ENCODE results near the gene ROBO3. TPM values are rescaled to one million over a fixed set of nuclear protein-coding genes. Genes with fewer than 3 reads are reported as not detected.

The ROBO3 gene
- total and polyA plus RNA-seq, 10 of the 15 experiments (the other 5 are each of a cell fraction or from before 2014, with no cell fraction given): 0.10 to 0.63 (median 0.31) TPM; not detected in 2

- no peak for FAIRE-seq
Measured at GRCh38 chr11:124878759-124879492, 13.7 kb downstream of the ROBO3 start.

More at GRCh38 chr11:124878759-124879492, 13.7 kb downstream of the ROBO3 start:
- POLR2A ChIA-PET: no interaction called here
- H3K4me1 ChIP-seq (ENCODE audit: control insufficient read depth, insufficient read depth, low read length): no peaks in the 10 kb centered on the region
- H3K4me2 ChIP-seq (ENCODE audit: control insufficient read depth, insufficient read depth): no peak overlapping the region
- 53% methylated on average over 11 of the region's 11 CpGs for WGBS (ENCODE audit: insufficient coverage, insufficient replicate concordance, low lambda C conversion rate, missing lambda C conversion rate)
- H4K20me1 ChIP-seq (ENCODE audit: control insufficient read depth, insufficient read depth): no peaks in the 10 kb centered on the region
- H3K27me3 ChIP-seq (replicated peaks in 1 of 2; ENCODE audit: control insufficient read depth in 2 of 2, insufficient read depth in 2 of 2, low read length in 1 of 2): peaks cover 0 to 1% of the 10 kb centered on the region in 2 experiments; a peak in 2 of 4 replicates
- CTCF ChIA-PET: interaction anchor here (1.0 kb wide), 1 partner anchor 10 kb away, joined by 3 read pairs; no protein-coding TSS in a partner anchor
- H3K79me2 ChIP-seq (ENCODE audit: control insufficient read depth, insufficient read depth, low read length): no peaks in the 10 kb centered on the region
- SMC1A ChIA-PET (ENCODE audit: uncharacterized antibody, unreplicated experiment): no interaction called here
- no peak overlapping the region for H2AFZ ChIP-seq (ENCODE audit: control insufficient read depth, low read depth, low read length)
- H3K4me3 ChIP-seq: no peak overlapping the region
- no peak overlapping the region for H3K9ac ChIP-seq (ENCODE audit: control insufficient read depth, insufficient read depth, low read length)
- in situ Hi-C loops (cut with MboI) (no loop called here), intact Hi-C loops (cut with micrococcal nuclease; ENCODE audit: unreplicated experiment) (no loop called here)
- H3K27ac ChIP-seq (ENCODE audit: control insufficient read depth, insufficient read depth): no peak overlapping the region
- no peaks in the 10 kb centered on the region for H3K36me3 ChIP-seq (ENCODE audit: control insufficient read depth in 2 of 2, insufficient read depth in 2 of 2, low read length in 1 of 2)
- RAD21 ChIA-PET (ENCODE audit: unreplicated experiment): no interaction called here
- ATAC-seq: no peak
- TF ChIP-seq RUNX3 (IDR thresholded peaks at IDR 0.05; ENCODE audit: low read length) (no peak), PAX8 (IDR thresholded peaks at IDR 0.05) (no peak), TCF3 (IDR thresholded peaks at IDR 0.05; ENCODE audit: borderline replicate concordance, insufficient read depth, low read depth, low read length) (no peak), KAT2A (conservative IDR thresholded peaks at IDR 0.05; ENCODE audit: control insufficient read depth, low read depth, low read length) (no peak), JUND (IDR thresholded peaks at IDR 0.05; ENCODE audit: low read depth, low read length) (no peak), HDAC6 (IDR thresholded peaks at IDR 0.05; ENCODE audit: unreplicated experiment) (no peak), ETV6 (conservative IDR thresholded peaks at IDR 0.05 in 1 of 2, IDR thresholded peaks at IDR 0.05 in 1 of 2; ENCODE audit: borderline replicate concordance in 1 of 2, low read depth in 1 of 2) (no peak), CHD4 (IDR thresholded peaks at IDR 0.05) (no peak), CBX5 (IDR thresholded peaks at IDR 0.05; ENCODE audit: low read depth) (no peak), SMAD5 (IDR thresholded peaks at IDR 0.05; ENCODE audit: low read depth) (no peak), SUZ12 (IDR thresholded peaks at IDR 0.05; ENCODE audit: unreplicated experiment) (no peak), E2F4 (IDR thresholded peaks at IDR 0.05; ENCODE audit: low read depth, low read length) (no peak), KDM1A (IDR thresholded peaks at IDR 0.05; ENCODE audit: borderline replicate concordance) (no peak), ATF3 (IDR thresholded peaks at IDR 0.05; ENCODE audit: borderline replicate concordance, extremely low read depth, low read depth, low read length) (no peak), YY1 (IDR thresholded peaks at IDR 0.05; ENCODE audit: low read depth, low read length) (no peak), PAX5 (IDR thresholded peaks at IDR 0.05; ENCODE audit: borderline replicate concordance, low read depth, low read length) (no peak), NFIC (IDR thresholded peaks at IDR 0.05; ENCODE audit: low read depth, low read length) (no peak), MAX (IDR thresholded peaks at IDR 0.05; ENCODE audit: low read depth, low read length) (no peak), PBX3 (IDR thresholded peaks at IDR 0.05; ENCODE audit: insufficient replicate concordance, low read depth, low read length) (no peak)
- no peaks in the 10 kb centered on the region for H3K9me3 ChIP-seq (replicated peaks; ENCODE audit: control insufficient read depth, insufficient read depth, low read length)
- no peak for DNase-seq (ENCODE audit: low read depth, low spot score)
- BruUV-seq (replicated peaks): no TSS peak
